ENCODE results near the gene HAPLN3. TPM values are rescaled to one million over a fixed set of nuclear protein-coding genes. Genes with fewer than 3 reads are reported as not detected.
"Not testable (repeated sequence)": the region's sequence is repeated elsewhere in the genome, so short reads cannot be mapped to it uniquely, and the experiment has no call there.

Gene HAPLN3
- total RNA-seq: 29.9 to 78.2 TPM (median 73.7 TPM) in 3 replicates
- long read RNA-seq, transcript HAPLN3-201 (5 exons, 1,980 nt): major isoform, 108 of 128 reads
- long read RNA-seq, partial matches to known transcripts: 7 of 128 reads
- long read RNA-seq, other reads (novel, unspliced or antisense): 9 of 128 reads

GRCh38 chr15:88894819-88895767 is at the start of gene HAPLN3:
Gene HAPLN3 (minus strand): TSS chr15:88895544. CDS start chr15:88887298, 8,246 bp downstream.
- H3K36me3 Mint-ChIP-seq (ENCODE audit: low read depth): peaks cover 1% of the 10 kb centered on the region
- TF ChIP-seq, protein P1, sequence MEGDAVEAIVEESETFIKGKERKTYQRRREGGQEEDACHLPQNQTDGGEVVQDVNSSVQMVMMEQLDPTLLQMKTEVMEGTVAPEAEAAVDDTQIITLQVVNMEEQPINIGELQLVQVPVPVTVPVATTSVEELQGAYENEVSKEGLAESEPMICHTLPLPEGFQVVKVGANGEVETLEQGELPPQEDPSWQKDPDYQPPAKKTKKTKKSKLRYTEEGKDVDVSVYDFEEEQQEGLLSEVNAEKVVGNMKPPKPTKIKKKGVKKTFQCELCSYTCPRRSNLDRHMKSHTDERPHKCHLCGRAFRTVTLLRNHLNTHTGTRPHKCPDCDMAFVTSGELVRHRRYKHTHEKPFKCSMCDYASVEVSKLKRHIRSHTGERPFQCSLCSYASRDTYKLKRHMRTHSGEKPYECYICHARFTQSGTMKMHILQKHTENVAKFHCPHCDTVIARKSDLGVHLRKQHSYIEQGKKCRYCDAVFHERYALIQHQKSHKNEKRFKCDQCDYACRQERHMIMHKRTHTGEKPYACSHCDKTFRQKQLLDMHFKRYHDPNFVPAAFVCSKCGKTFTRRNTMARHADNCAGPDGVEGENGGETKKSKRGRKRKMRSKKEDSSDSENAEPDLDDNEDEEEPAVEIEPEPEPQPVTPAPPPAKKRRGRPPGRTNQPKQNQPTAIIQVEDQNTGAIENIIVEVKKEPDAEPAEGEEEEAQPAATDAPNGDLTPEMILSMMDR (IDR thresholded peaks at IDR 0.05): no peak
- no peak for DNase-seq (ENCODE audit: low spot score)
- H3K4me3 Mint-ChIP-seq (ENCODE audit: unreplicated experiment): peak within 1 kb of the TSS; percentile 76
- H3K27me3 Mint-ChIP-seq (ENCODE audit: low read depth): no peaks in the 10 kb centered on the region
- no peak within 1 kb of the TSS for H3K27ac Mint-ChIP-seq (ENCODE audit: unreplicated experiment)
- peaks cover 47% of the 10 kb centered on the region for H3K4me1 Mint-ChIP-seq (ENCODE audit: low read depth)
- H3K9me3 Mint-ChIP-seq (ENCODE audit: low read depth): no peaks in the 10 kb centered on the region

DNA sequence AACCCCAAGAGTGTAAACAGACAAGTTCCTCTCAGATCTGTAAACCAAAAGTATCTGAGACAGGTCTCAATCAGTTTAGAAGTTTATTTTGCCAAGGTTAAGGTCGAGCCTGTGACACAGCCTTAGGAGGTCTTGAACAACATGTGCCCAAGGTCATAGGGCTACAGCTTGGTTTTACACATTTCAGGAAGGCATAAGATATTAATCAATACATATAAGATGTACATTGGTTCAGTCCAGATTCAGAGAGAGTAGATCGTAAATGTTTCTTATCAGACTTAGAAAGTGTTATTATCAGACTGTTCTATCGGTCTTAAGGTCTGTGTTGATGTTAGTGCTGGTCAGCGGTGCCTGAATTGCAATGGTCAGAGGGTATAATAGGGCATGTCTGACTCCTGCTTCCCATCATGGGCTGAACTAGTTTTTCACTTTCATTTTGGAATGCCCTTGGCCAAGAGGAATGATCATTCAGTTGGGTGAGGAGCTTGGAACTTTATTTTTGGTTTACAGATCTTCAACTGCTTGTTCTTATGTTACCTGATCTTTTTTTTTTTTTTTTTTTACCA is 44.8 kb upstream of the HAPLN3 start:
- no peaks in the 10 kb centered on the region for H3K36me3 Mint-ChIP-seq (ENCODE audit: low read depth)
- H3K27ac Mint-ChIP-seq (ENCODE audit: unreplicated experiment): no peak overlapping the region
- no peak for DNase-seq (ENCODE audit: low spot score)
- TF ChIP-seq, protein P1 (IDR thresholded peaks at IDR 0.05): no peak
- no peaks in the 10 kb centered on the region for H3K9me3 Mint-ChIP-seq (ENCODE audit: low read depth)
- no peak overlapping the region for H3K4me3 Mint-ChIP-seq (ENCODE audit: unreplicated experiment)
- no peaks in the 10 kb centered on the region for H3K4me1 Mint-ChIP-seq (ENCODE audit: low read depth)
- H3K27me3 Mint-ChIP-seq (ENCODE audit: low read depth): peaks cover 1% of the 10 kb centered on the region

DNA sequence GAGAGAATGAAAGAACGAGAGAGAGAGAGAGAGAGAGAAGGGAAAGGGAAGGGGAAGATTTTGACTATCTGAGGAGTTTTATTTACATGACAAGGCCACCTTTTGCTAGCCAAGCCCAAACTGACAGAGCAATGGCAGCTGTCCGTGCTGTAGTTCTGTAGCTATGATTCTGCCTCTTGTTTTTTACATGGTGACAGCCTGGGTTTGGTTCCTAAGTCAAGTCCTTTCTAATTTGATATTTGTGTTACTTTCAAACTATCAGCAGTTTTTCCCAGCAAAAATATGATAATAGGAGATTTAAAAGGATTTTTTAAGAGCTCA is 44.1 kb upstream of the HAPLN3 start:
- TF ChIP-seq, protein P1 (IDR thresholded peaks at IDR 0.05): no peak
- Mint-ChIP-seq H3K36me3 (ENCODE audit: low read depth) (no peaks in the 10 kb centered on the region), H3K4me3 (ENCODE audit: unreplicated experiment) (no peak overlapping the region), H3K27me3 (ENCODE audit: low read depth) (peaks cover 1% of the 10 kb centered on the region), H3K27ac (ENCODE audit: unreplicated experiment) (no peak overlapping the region), H3K4me1 (ENCODE audit: low read depth) (no peaks in the 10 kb centered on the region), H3K9me3 (ENCODE audit: low read depth) (peaks cover 2% of the 10 kb centered on the region)
- DNase-seq (ENCODE audit: low spot score): no peak

- TF ChIP-seq, protein P1 (IDR thresholded peaks at IDR 0.05): no peak
- H3K4me1 Mint-ChIP-seq (ENCODE audit: low read depth): no peaks in the 10 kb centered on the region
- DNase-seq (ENCODE audit: low spot score): no peak
- no peak overlapping the region for H3K4me3 Mint-ChIP-seq (ENCODE audit: unreplicated experiment)
- H3K36me3 Mint-ChIP-seq (ENCODE audit: low read depth): no peaks in the 10 kb centered on the region
- H3K9me3 Mint-ChIP-seq (ENCODE audit: low read depth): peaks cover 2% of the 10 kb centered on the region
- no peak overlapping the region for H3K27ac Mint-ChIP-seq (ENCODE audit: unreplicated experiment)
- H3K27me3 Mint-ChIP-seq (ENCODE audit: low read depth): peaks cover 1% of the 10 kb centered on the region
Measured at GRCh38 chr15:88938802-88939485, 43.6 kb upstream of the HAPLN3 start.

- not testable (repeated sequence) for DNase-seq (ENCODE audit: low spot score); H3K4me3 Mint-ChIP-seq (ENCODE audit: unreplicated experiment); H3K36me3 Mint-ChIP-seq (ENCODE audit: low read depth); H3K9me3 Mint-ChIP-seq (ENCODE audit: low read depth); H3K27ac Mint-ChIP-seq (ENCODE audit: unreplicated experiment); H3K27me3 Mint-ChIP-seq (ENCODE audit: low read depth); H3K4me1 Mint-ChIP-seq (ENCODE audit: low read depth)
Measured at GRCh38 chr15:88934449-88934848, 39.1 kb upstream of the HAPLN3 start.
